ENCODE data around the gene CES2. TPM values are rescaled to one million over a fixed set of nuclear protein-coding genes. Genes with fewer than 3 reads are reported as not detected.
A peak's percentile ranks its signal among the peaks of the same experiment; 100 is the strongest.

The CES2 gene
- polyA plus RNA-seq, 1 experiment, result 33.3 TPM

DNA sequence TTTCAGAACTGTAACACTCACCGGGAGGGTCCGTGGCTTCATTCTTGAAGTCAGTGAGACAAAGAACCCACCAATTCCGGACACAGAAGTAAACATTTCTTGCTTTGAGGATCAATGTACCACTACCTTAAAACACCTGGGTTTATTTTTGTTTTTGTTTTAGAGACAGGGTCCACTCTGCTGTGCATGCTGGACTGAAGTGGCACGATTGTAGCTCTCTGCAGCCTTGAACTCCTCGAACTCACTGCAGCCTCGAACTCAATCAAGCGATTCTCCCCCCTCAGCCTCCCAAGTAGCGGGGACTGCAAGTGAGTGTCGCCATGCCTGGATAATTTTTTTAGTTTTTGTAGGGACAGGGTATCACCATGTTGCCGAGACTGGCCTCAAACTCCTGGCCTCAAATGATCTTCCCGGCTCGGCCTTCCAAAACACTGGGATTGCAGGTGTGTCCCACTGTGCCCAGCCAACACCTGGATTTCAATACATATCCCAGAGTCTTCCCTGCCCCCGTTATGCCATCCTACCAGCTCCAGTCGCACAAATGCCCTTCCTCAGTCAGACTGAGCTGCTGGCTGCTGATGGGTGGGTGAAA, 40.1 kb downstream of the CES2 start:
- H3K27me3 ChIP-seq (ENCODE audit: control insufficient read depth, insufficient read depth, low read length), result no peaks in the 10 kb centered on the region
- ChIA-PET POLR2A (no interaction called here), CTCF (interaction anchor here (0.7 to 7.7 kb wide), 16 partner anchors 9 to 223 kb away, joined by 3 to 55 read pairs (median 4); partner anchors contain the start of genes CES3, ELMO3 and MATCAP1)
- no peak for DNase-seq (ENCODE audit: low read depth)
- no peaks in the 10 kb centered on the region for H3K36me3 ChIP-seq (ENCODE audit: control insufficient read depth, insufficient read depth, low read length)
- TF ChIP-seq CTCF (IDR thresholded peaks at IDR 0.05; ENCODE audit: insufficient read depth, low read depth, low read length), result no peak
- H3K4me3 ChIP-seq (ENCODE audit: low read depth, low read length), result no peak overlapping the region

DNA sequence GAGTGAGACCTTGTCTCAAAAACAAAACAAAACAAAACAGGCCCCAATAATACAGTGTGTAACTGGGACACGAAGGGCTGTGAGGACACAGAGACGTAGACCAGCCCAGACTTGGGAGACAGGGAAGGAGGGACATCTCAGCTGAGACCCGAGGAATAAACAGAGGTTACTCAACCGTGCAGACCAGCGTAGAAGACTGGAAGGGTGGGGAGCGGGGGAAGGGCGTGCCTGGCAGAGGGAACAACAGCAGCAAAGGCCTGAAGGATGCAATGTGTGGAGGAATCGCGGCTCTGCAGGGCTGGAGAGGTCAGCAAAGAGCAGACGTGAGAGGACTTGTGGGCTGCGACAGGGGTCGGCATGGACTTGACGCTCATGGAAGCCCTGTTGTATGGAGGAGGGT, 41.4 kb downstream of the CES2 start:
- Histone ChIP-seq H3K36me3 (ENCODE audit: control insufficient read depth, insufficient read depth, low read length) (no peaks in the 10 kb centered on the region), H3K4me3 (ENCODE audit: low read depth, low read length) (no peak overlapping the region), H3K27me3 (ENCODE audit: control insufficient read depth, insufficient read depth, low read length) (no peaks in the 10 kb centered on the region)
- CTCF ChIA-PET, result interaction anchor here (0.8 to 7.7 kb wide), 22 partner anchors 9 to 431 kb away, joined by 3 to 55 read pairs (median 4); partner anchors contain the start of genes B3GNT9, CES3, CES4A and ELMO3
- no peak for DNase-seq (ENCODE audit: low read depth)
- no peak for TF ChIP-seq CTCF (IDR thresholded peaks at IDR 0.05; ENCODE audit: insufficient read depth, low read depth, low read length)
- POLR2A ChIA-PET, result no interaction called here

- Histone ChIP-seq H3K36me3 (ENCODE audit: control insufficient read depth, insufficient read depth, low read length) (no peaks in the 10 kb centered on the region), H3K27me3 (ENCODE audit: control insufficient read depth, insufficient read depth, low read length) (no peaks in the 10 kb centered on the region), H3K4me3 (ENCODE audit: low read depth, low read length) (no peak overlapping the region)
- ChIA-PET CTCF (interaction anchor here (0.6 to 6.6 kb wide), 19 partner anchors 8 to 430 kb away, joined by 3 to 55 read pairs (median 4); partner anchors contain the start of genes B3GNT9, CES3 and CES4A), POLR2A (no interaction called here)
- no peak for DNase-seq (ENCODE audit: low read depth)
- TF ChIP-seq CTCF (IDR thresholded peaks at IDR 0.05; ENCODE audit: insufficient read depth, low read depth, low read length), result peak; percentile 92
These were observed 42.2 kb downstream of the CES2 start for GRCh38 chr16:66977341-66978113.

DNA sequence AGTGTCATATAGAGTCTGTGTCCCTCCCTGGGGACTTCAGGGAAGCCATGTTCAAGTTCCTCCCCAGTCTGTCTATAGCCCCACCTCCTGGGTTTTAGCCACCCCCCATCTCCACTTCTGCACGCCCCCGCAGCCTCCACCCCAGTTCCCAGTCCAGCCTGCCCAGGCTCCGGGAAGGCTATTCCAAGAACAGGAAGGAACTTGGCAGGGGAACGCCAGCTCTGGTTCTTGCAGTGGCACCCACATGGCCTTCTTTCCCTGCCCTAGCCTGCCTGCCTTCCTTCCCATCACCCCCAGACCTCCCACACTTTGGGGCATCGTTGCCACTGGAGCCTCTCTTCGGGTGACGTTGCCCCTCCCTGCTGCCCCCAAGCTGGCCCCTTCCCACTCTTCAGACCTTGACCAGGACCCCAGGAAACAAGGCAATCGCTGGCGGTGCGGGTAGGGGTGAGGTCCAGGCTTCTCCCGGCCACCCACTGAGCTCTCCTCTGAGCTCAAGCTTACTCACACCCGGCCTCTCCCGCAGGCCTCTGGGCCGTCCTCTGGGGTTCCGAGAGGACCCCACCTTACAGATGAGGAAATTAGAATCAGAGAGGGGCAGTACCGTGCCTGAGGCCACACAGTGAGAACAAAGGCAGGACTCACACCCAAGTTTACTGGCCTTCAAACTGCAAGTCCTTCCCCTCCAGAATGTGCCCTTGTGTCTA, 43.8 kb downstream of the CES2 start:
- Histone ChIP-seq H3K4me3 (ENCODE audit: low read depth, low read length) (no peak overlapping the region), H3K36me3 (ENCODE audit: control insufficient read depth, insufficient read depth, low read length) (no peaks in the 10 kb centered on the region), H3K27me3 (ENCODE audit: control insufficient read depth, insufficient read depth, low read length) (no peaks in the 10 kb centered on the region)
- no peak for TF ChIP-seq CTCF (IDR thresholded peaks at IDR 0.05; ENCODE audit: insufficient read depth, low read depth, low read length)
- CTCF ChIA-PET, result interaction anchor here (1.0 to 6.6 kb wide), 10 partner anchors 11 to 207 kb away, joined by 3 to 55 read pairs (median 10); partner anchors contain the start of genes B3GNT9 and CES4A
- DNase-seq (ENCODE audit: low read depth), result no peak
- POLR2A ChIA-PET, result no interaction called here

DNA sequence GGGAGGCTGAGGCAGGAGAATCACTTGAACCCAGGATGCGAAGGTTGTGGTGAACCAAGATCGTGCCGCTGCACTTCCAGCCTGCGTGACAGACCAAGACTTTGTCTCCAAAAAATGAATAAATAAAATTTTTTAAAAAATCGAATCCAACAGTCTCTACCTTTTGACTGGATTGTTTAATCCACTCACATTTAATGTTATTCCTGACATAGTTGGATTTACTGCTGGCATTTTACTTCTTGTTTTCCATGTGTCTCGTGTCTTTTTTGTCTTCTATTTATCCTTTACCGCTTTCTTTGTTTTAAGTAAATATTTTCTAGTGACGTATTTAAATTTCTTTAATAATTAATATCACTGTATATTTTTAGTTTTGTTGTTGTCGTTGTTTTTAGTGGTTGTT, 47.7 kb downstream of the CES2 start:
- H3K36me3 ChIP-seq (ENCODE audit: control insufficient read depth, insufficient read depth, low read length), result no peaks in the 10 kb centered on the region
- no peak for DNase-seq (ENCODE audit: low read depth)
- TF ChIP-seq CTCF (IDR thresholded peaks at IDR 0.05; ENCODE audit: insufficient read depth, low read depth, low read length), result no peak
- POLR2A ChIA-PET, result no interaction called here
- no peaks in the 10 kb centered on the region for H3K27me3 ChIP-seq (ENCODE audit: control insufficient read depth, insufficient read depth, low read length)
- no peak overlapping the region for H3K4me3 ChIP-seq (ENCODE audit: low read depth, low read length)
- CTCF ChIA-PET, result interaction anchor here (1.0 to 1.1 kb wide), 2 partner anchors 172 to 202 kb away, joined by 3 to 4 read pairs; no protein-coding TSS in a partner anchor
